ENCODE measurements around the gene IFNGR1.

- TF ChIP-seq, protein P1, sequence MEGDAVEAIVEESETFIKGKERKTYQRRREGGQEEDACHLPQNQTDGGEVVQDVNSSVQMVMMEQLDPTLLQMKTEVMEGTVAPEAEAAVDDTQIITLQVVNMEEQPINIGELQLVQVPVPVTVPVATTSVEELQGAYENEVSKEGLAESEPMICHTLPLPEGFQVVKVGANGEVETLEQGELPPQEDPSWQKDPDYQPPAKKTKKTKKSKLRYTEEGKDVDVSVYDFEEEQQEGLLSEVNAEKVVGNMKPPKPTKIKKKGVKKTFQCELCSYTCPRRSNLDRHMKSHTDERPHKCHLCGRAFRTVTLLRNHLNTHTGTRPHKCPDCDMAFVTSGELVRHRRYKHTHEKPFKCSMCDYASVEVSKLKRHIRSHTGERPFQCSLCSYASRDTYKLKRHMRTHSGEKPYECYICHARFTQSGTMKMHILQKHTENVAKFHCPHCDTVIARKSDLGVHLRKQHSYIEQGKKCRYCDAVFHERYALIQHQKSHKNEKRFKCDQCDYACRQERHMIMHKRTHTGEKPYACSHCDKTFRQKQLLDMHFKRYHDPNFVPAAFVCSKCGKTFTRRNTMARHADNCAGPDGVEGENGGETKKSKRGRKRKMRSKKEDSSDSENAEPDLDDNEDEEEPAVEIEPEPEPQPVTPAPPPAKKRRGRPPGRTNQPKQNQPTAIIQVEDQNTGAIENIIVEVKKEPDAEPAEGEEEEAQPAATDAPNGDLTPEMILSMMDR (IDR thresholded peaks at IDR 0.05): no peak
- TF ChIP-seq EZH2 (IDR thresholded peaks at IDR 0.05): no peak
Observed at GRCh38 chr6:137216106-137216505, 3.1 kb downstream of the IFNGR1 start.

Measured in neural progenitor cell (in vitro differentiated cells).